ENCODE data around the gene SAMM50.

- TF ChIP-seq, protein P1, sequence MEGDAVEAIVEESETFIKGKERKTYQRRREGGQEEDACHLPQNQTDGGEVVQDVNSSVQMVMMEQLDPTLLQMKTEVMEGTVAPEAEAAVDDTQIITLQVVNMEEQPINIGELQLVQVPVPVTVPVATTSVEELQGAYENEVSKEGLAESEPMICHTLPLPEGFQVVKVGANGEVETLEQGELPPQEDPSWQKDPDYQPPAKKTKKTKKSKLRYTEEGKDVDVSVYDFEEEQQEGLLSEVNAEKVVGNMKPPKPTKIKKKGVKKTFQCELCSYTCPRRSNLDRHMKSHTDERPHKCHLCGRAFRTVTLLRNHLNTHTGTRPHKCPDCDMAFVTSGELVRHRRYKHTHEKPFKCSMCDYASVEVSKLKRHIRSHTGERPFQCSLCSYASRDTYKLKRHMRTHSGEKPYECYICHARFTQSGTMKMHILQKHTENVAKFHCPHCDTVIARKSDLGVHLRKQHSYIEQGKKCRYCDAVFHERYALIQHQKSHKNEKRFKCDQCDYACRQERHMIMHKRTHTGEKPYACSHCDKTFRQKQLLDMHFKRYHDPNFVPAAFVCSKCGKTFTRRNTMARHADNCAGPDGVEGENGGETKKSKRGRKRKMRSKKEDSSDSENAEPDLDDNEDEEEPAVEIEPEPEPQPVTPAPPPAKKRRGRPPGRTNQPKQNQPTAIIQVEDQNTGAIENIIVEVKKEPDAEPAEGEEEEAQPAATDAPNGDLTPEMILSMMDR (IDR thresholded peaks at IDR 0.05) = no peak
- no peak for TF ChIP-seq EZH2 (IDR thresholded peaks at IDR 0.05)
These were observed 45.0 kb upstream of the SAMM50 start for GRCh38 chr22:43910178-43910695.
